Measurements from ENCODE around the gene LDLRAD3. TPM values are rescaled to one million over a fixed set of nuclear protein-coding genes. Genes with fewer than 3 reads are reported as not detected.

The LDLRAD3 gene
- total RNA-seq, 2 experiments from 2014 or later, result not detected

DNA sequence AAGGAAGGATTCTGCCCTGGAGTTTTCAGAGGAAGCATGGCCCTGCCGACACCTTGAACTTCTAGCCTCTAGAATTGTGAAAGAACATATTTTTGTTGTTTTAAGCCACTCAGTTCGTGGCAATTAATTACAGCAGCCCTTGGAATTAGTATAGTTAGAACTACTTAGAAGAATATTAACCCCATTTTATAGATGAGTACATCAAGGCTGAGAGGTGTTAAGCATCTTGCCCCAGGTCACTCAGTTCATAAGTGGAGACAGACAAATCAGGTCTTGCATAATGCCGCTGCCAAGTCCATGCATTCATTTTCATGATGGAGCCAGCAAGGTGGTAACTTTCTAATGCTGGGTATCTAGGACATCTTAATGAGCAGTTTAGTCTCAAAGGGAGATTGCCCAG is 26.6 kb downstream of the LDLRAD3 start:
- Histone ChIP-seq H3K4me2 (ENCODE audit: low read length) (no peak overlapping the region), H3K9me2 (ENCODE audit: insufficient read depth, low read length) (no peaks in the 10 kb centered on the region), H3K9me3 (ENCODE audit: low read length) (no peaks in the 10 kb centered on the region), H3K27ac (ENCODE audit: low read depth, low read length, poor library complexity, severe bottlenecking) (no peak overlapping the region), H2AFZ (ENCODE audit: low read length) (no peak overlapping the region), H3K4me1 (ENCODE audit: insufficient read depth, low read length, poor library complexity, severe bottlenecking) (no peaks in the 10 kb centered on the region), H3K4me3 (ENCODE audit: low read depth, low read length, poor library complexity, severe bottlenecking) (no peak overlapping the region), H4K20me1 (ENCODE audit: insufficient read depth, low read length) (no peaks in the 10 kb centered on the region), H3K79me2 (ENCODE audit: insufficient read depth, low read depth, low read length) (no peaks in the 10 kb centered on the region), H3K36me3 (ENCODE audit: insufficient read depth, low read length) (no peaks in the 10 kb centered on the region)
- intact Hi-C loops (cut with micrococcal nuclease; ENCODE audit: unreplicated experiment), result no loop called here
- DNase-seq (ENCODE audit: low spot score), result no peak
- CTCF ChIA-PET (ENCODE audit: unreplicated experiment), result no interaction called here
- POLR2A ChIA-PET, result no interaction called here
- TF ChIP-seq EZH2phosphoT487 (IDR thresholded peaks at IDR 0.05; ENCODE audit: borderline replicate concordance, low read depth, low read length), result no peak
- TF ChIP-seq, protein P1, sequence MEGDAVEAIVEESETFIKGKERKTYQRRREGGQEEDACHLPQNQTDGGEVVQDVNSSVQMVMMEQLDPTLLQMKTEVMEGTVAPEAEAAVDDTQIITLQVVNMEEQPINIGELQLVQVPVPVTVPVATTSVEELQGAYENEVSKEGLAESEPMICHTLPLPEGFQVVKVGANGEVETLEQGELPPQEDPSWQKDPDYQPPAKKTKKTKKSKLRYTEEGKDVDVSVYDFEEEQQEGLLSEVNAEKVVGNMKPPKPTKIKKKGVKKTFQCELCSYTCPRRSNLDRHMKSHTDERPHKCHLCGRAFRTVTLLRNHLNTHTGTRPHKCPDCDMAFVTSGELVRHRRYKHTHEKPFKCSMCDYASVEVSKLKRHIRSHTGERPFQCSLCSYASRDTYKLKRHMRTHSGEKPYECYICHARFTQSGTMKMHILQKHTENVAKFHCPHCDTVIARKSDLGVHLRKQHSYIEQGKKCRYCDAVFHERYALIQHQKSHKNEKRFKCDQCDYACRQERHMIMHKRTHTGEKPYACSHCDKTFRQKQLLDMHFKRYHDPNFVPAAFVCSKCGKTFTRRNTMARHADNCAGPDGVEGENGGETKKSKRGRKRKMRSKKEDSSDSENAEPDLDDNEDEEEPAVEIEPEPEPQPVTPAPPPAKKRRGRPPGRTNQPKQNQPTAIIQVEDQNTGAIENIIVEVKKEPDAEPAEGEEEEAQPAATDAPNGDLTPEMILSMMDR (conservative IDR thresholded peaks at IDR 0.05; ENCODE audit: low read length), result no peak
- no TSS peak for BruUV-seq (replicated peaks)

DNA sequence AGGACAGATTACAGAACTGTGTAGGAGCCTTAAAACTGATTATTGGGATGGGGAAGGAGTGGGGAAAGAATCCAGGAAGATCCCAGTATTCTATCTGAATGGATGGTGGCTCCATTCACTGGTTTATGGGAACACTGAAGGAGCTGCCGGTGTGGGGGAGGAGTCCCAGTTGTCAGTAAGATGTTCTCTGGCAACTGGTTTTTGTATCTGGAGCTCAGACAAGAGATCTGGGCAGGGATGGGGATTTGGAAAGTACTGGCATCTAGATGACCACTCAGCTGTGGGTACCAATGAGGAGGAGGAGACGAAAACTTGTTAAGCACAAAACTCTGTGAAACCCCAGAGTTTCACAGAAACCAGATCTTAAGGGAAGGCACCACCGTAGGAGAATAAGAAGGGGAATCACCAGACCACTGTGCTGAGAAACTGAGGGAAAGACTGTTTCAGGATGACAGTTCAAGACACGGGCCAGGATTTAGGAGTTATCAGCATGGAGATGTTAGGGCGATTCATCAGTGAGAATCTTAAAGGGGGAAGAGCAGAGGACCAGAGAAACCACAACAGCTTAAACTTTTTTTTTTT is 28.1 kb downstream of the LDLRAD3 start:
- H3K4me2 ChIP-seq (ENCODE audit: low read length), result no peak overlapping the region
- H2AFZ ChIP-seq (ENCODE audit: low read length), result no peak overlapping the region
- H4K20me1 ChIP-seq (ENCODE audit: insufficient read depth, low read length), result no peaks in the 10 kb centered on the region
- BruUV-seq (replicated peaks), result no TSS peak
- no peaks in the 10 kb centered on the region for H3K36me3 ChIP-seq (ENCODE audit: insufficient read depth, low read length)
- H3K4me3 ChIP-seq (ENCODE audit: low read depth, low read length, poor library complexity, severe bottlenecking), result no peak overlapping the region
- no peaks in the 10 kb centered on the region for H3K9me3 ChIP-seq (ENCODE audit: low read length)
- ChIA-PET CTCF (ENCODE audit: unreplicated experiment) (no interaction called here), POLR2A (no interaction called here)
- DNase-seq (ENCODE audit: low spot score), result no peak
- H3K27ac ChIP-seq (ENCODE audit: low read depth, low read length, poor library complexity, severe bottlenecking), result no peak overlapping the region
- H3K79me2 ChIP-seq (ENCODE audit: insufficient read depth, low read depth, low read length), result no peaks in the 10 kb centered on the region
- no peaks in the 10 kb centered on the region for H3K4me1 ChIP-seq (ENCODE audit: insufficient read depth, low read length, poor library complexity, severe bottlenecking)
- H3K9me2 ChIP-seq (ENCODE audit: insufficient read depth, low read length), result no peaks in the 10 kb centered on the region
- TF ChIP-seq, protein P1 (conservative IDR thresholded peaks at IDR 0.05; ENCODE audit: low read length), result no peak
- TF ChIP-seq EZH2phosphoT487 (IDR thresholded peaks at IDR 0.05; ENCODE audit: borderline replicate concordance, low read depth, low read length), result no peak
- intact Hi-C loops (cut with micrococcal nuclease; ENCODE audit: unreplicated experiment), result no loop called here

DNA sequence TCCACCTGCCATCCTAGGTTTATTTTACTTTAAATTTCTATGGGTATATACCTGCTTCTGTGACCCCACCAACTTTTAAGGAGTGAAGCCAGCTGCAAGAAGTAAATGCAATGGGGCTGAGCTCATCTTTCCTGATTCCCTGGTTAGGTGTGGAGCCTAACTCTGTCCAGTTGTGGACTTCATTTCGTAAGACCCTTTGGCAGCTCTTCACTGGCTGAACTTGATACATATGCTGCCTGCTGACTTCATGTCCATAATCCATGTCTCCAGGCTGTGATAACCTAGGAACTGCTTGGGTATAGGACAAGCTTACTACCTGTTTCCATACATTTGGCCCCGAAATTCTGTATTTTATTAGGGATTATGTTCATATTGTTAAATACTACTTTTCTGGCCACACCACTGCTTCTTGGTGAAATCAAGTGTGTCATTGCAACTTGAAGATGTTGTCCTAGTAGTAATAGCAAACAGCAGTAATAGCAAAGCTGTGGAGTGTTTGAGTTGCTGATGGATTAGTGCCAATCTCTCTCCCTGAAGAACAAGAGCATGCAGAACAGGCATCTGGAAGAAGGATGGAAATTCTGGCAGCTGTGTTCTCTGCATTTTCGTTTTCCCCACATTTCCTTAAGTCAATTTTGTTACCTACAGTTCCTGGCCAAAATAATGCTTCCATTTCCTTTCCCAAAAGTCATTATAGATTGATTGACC is 31.2 kb downstream of the LDLRAD3 start:
- no peak for TF ChIP-seq EZH2phosphoT487 (IDR thresholded peaks at IDR 0.05; ENCODE audit: borderline replicate concordance, low read depth, low read length)
- TF ChIP-seq, protein P1 (conservative IDR thresholded peaks at IDR 0.05; ENCODE audit: low read length), result no peak
- Histone ChIP-seq H3K36me3 (ENCODE audit: insufficient read depth, low read length) (no peaks in the 10 kb centered on the region), H3K27ac (ENCODE audit: low read depth, low read length, poor library complexity, severe bottlenecking) (no peak overlapping the region), H3K4me2 (ENCODE audit: low read length) (no peak overlapping the region), H3K4me3 (ENCODE audit: low read depth, low read length, poor library complexity, severe bottlenecking) (no peak overlapping the region), H3K9me3 (ENCODE audit: low read length) (no peaks in the 10 kb centered on the region), H2AFZ (ENCODE audit: low read length) (no peak overlapping the region), H3K4me1 (ENCODE audit: insufficient read depth, low read length, poor library complexity, severe bottlenecking) (no peaks in the 10 kb centered on the region), H4K20me1 (ENCODE audit: insufficient read depth, low read length) (no peaks in the 10 kb centered on the region), H3K79me2 (ENCODE audit: insufficient read depth, low read depth, low read length) (no peaks in the 10 kb centered on the region), H3K9me2 (ENCODE audit: insufficient read depth, low read length) (no peaks in the 10 kb centered on the region)
- ChIA-PET POLR2A (no interaction called here), CTCF (ENCODE audit: unreplicated experiment) (no interaction called here)
- intact Hi-C loops (cut with micrococcal nuclease; ENCODE audit: unreplicated experiment), result no loop called here
- no peak for DNase-seq (ENCODE audit: low spot score)
- no TSS peak for BruUV-seq (replicated peaks)
